K562 (cell line): Measurements from ENCODE around the gene SCYL1. TPM values are rescaled to one million over a fixed set of nuclear protein-coding genes. Genes with fewer than 3 reads are reported as not detected.

ENCODE experiments used
- ATF1 ChIP-seq, 2 experiments: fragments of 450-650 bp in 1 of 2; IDR thresholded peaks; 2 replicates each; pipeline ENCODE4 v1.6.1; 2016; ENCODE audit warnings: missing compliant biosample characterization in 1 of 2, missing genetic modification characterization in 1 of 2
- ATF4 ChIP-seq: fragments of 450-650 bp; formaldehyde crosslinking; IDR thresholded peaks from 2 replicates; pipeline ENCODE4 v1.4.0; 2022; ENCODE audit warnings: mild to moderate bottlenecking, moderate library complexity
- ATF6 ChIP-seq: sonication (generic); formaldehyde crosslinking; IDR thresholded peaks from 2 replicates; pipeline ENCODE4 v1.4.0; 2020; ENCODE audit warnings: mild to moderate bottlenecking, missing genetic modification reagents
- CHD4 ChIP-seq: fragments of 200-600 bp; sonication (generic); IDR thresholded peaks from 3 replicates; pipeline ENCODE4 v1.6.1; 2012; ENCODE audit warnings: low read depth, mild to moderate bottlenecking, mixed read lengths, low read length, inconsistent platforms; ENCODE audit not compliant: insufficient read depth, insufficient replicate concordance, poor library complexity, severe bottlenecking
- CTBP1 ChIP-seq: fragments of 450-650 bp; IDR thresholded peaks from 2 replicates; pipeline ENCODE4 v1.6.1; 2016; ENCODE audit warnings: borderline replicate concordance
- DPF2 ChIP-seq: fragments of 450-650 bp; IDR thresholded peaks from 2 replicates; pipeline ENCODE4 v1.6.1; 2016
- FOXJ2 ChIP-seq: fragments of 200-800 bp; sonication (Bioruptor generic); IDR thresholded peaks from 2 replicates; pipeline ENCODE4 v1.6.1; 2016; ENCODE audit warnings: missing genetic modification characterization, missing compliant biosample characterization
- NFIX ChIP-seq: fragments of 250-450 bp; sonication (Bioruptor Pico); IDR thresholded peaks from 2 replicates; pipeline ENCODE4 v1.4.0; 2020; ENCODE audit warnings: low read depth, mild to moderate bottlenecking, moderate library complexity
- RAD21 ChIP-seq, 2 experiments: fragments of 250-450 bp in 1 of 2; fragments of 450-650 bp in 1 of 2; sonication (Bioruptor Pico) in 1 of 2; formaldehyde crosslinking in 1 of 2; IDR thresholded peaks in 1 of 2; conservative IDR thresholded peaks in 1 of 2; 2 replicates each; pipeline versions ENCODE4 v1.4.0 to v1.8.0; 2020 to 2022; ENCODE audit warnings: mild to moderate bottlenecking in 2 of 2, moderate library complexity in 1 of 2
- SMARCE1 ChIP-seq: fragments of 450-650 bp; IDR thresholded peaks from 2 replicates; pipeline ENCODE4 v1.7.1; 2016; ENCODE audit warnings: mild to moderate bottlenecking
- TAF15 ChIP-seq: fragments of 200-400 bp; formaldehyde crosslinking; IDR thresholded peaks from 2 replicates; pipeline ENCODE4 v1.6.1; 2017; ENCODE audit warnings: mild to moderate bottlenecking, low read depth, low read length, moderate library complexity
- TSHZ1 ChIP-seq: fragments of 250-450 bp; sonication (Bioruptor Pico); IDR thresholded peaks from 2 replicates; pipeline ENCODE4 v1.4.0; 2020; ENCODE audit warnings: mild to moderate bottlenecking, moderate library complexity
- ZNF408 ChIP-seq: fragments of 250-450 bp; sonication (Bioruptor Pico); IDR thresholded peaks from 2 replicates; pipeline ENCODE4 v1.4.0; 2020; ENCODE audit warnings: low read depth, mild to moderate bottlenecking, moderate library complexity
- ZNF445 ChIP-seq: fragments of 250-450 bp; sonication (Bioruptor Pico); IDR thresholded peaks from 2 replicates; pipeline ENCODE4 v1.4.0; 2020; ENCODE audit warnings: low read depth, mild to moderate bottlenecking, moderate library complexity
- ZZZ3 ChIP-seq: fragments of 450-650 bp; IDR thresholded peaks from 2 replicates; pipeline ENCODE4 v1.6.1; 2016; ENCODE audit warnings: antibody characterized with exemption, mild to moderate bottlenecking, moderate library complexity
- polyA plus RNA-seq, 8 experiments: library from polyadenylated mRNA; depleted of rRNA in 4 of 8; stranded (reverse) in 5 of 8; unstranded in 3 of 8; fragments of >200 nt; fragmentation: Nextera tagmentation in 2 of 8; fragmentation: Illumina TruSeq in 1 of 8; extraction: Ambion mirVana in 2 of 8; extraction: Trizol in 1 of 8; gene quantifications; 2 replicates each; pipeline versions ENCODE4 v1.2.1 to v1.2.3, GENCODE V29; 2011 to 2014; ENCODE audit warnings: inconsistent platforms in 1 of 8, missing spikeins in 1 of 8
- total RNA-seq, 7 experiments: library from RNA; depleted of rRNA in 6 of 7; stranded (reverse); fragments of >200 nt in 6 of 7; fragmentation: Illumina TruSeq in 2 of 7; extraction: Trizol in 2 of 7; gene quantifications; 2 replicates each; pipeline versions ENCODE4 v1.2.1 to v1.2.3, GENCODE V29; 2011 to 2021; ENCODE audit warnings: low replicate concordance in 1 of 7
- TF ChIP-seq, protein P1 (sequence below): sonication (generic); formaldehyde crosslinking; IDR thresholded peaks from 2 replicates; pipeline ENCODE4 v1.8.1; 2023; ENCODE audit warnings: mild to moderate bottlenecking, missing genetic modification reagents, moderate library complexity
- TF ChIP-seq, protein P2 (sequence below): sonication (generic); formaldehyde crosslinking; IDR thresholded peaks from 2 replicates; pipeline ENCODE4 v1.8.0; 2022; ENCODE audit warnings: mild to moderate bottlenecking, missing genetic modification reagents

Gene SCYL1
- total and polyA plus RNA-seq, 9 of the 15 experiments (the other 6 are each of a cell fraction or from before 2014, with no cell fraction given): 1.9 to 145 (median 57.6) TPM

GRCh38 chr11:65501472-65502273 lies 23.2 kb upstream of the SCYL1 start (continued):
- TF ChIP-seq, protein P1, sequence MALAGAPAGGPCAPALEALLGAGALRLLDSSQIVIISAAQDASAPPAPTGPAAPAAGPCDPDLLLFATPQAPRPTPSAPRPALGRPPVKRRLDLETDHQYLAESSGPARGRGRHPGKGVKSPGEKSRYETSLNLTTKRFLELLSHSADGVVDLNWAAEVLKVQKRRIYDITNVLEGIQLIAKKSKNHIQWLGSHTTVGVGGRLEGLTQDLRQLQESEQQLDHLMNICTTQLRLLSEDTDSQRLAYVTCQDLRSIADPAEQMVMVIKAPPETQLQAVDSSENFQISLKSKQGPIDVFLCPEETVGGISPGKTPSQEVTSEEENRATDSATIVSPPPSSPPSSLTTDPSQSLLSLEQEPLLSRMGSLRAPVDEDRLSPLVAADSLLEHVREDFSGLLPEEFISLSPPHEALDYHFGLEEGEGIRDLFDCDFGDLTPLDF (CRISPR knock-in tag): 0 out of 2 replicates have a peak, but pooled peaks have one; percentile 18
- TF ChIP-seq ATF6 (no peak), RAD21 (CRISPR knock-in tag; conservative IDR thresholded peaks at IDR 0.05 in 1 of 2, IDR thresholded peaks at IDR 0.05 in 1 of 2) (no peak; a peak in 1 of 4 replicates), ZNF408 (CRISPR knock-in tag) (no peak), FOXJ2 (tag) (no peak), ZNF445 (CRISPR knock-in tag) (peak; percentile 11; the same call in 1 of the 2 replicates), ZZZ3 (no peak), DPF2 (no peak), ATF4 (CRISPR knock-in tag) (peak; percentile 31; the same call in 1 of the 2 replicates), SMARCE1 (no peak), TSHZ1 (CRISPR knock-in tag) (no peak), CHD4 (no peak), NFIX (CRISPR knock-in tag) (no peak), CTBP1 (no peak), TAF15 (no peak), ATF1 (CRISPR knock-in tag; IDR thresholded peaks at IDR 0.05) (no peak), ATF1 (tag; IDR thresholded peaks at IDR 0.05) (no peak)
- TF ChIP-seq, protein P2, sequence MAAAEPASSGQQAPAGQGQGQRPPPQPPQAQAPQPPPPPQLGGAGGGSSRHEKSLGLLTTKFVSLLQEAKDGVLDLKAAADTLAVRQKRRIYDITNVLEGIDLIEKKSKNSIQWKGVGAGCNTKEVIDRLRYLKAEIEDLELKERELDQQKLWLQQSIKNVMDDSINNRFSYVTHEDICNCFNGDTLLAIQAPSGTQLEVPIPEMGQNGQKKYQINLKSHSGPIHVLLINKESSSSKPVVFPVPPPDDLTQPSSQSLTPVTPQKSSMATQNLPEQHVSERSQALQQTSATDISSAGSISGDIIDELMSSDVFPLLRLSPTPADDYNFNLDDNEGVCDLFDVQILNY: no peak
